ENCODE measurements around the gene RGMB.

The RGMB gene

DNA sequence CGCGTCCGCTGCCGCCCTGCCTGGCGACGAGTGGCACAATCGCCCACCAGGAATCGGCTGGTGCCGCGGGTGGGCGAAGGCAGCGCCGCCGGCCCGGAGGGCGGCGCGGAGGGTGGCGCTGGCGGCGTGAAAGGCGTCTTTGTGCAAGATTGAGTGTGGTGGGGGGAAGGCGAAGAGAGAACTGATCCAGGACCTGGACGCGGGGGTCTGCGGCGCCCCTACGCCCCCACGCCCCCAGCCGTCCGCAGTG is 4.6 kb upstream of the RGMB start:
- DNase-seq, result no peak

DNA sequence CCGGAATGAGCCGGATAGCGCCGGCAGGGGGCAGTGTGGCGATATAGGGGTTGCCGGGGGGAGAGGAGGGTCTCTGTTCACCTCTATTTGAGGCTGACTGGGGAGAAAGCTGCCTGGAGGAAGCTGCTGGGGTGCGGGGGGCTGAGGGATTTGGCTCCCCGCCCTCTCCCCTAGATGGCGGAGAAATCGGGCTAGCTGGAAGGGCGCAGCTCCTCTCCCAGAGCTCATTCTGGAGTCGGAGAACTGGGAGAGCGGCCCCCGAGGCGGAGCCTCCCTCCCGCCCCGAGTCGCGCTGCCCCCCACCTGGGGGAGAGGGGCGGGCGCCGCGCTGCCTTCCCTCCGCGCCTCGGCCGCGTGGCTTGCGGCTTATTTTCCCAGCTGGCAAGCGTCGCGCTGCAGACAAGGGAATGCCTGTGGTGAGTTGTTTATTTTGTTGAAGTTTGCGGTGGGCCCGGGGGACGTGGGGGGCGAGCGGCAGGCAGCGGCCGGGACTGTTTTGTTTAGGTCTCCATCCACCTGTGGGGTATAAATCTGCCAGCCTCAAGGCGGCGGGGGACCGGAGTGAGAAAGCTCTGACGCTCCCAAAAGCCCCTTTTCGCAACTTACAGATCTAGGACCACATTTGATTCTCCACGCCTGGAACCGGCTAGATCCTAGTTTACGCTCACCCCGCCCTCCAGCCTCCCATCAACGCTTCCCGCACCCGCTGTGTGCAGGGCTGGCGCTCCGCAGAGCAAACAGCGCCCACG is 4.1 kb upstream of the RGMB start:
- peak; percentile 10 to 12 for DNase-seq

DNA sequence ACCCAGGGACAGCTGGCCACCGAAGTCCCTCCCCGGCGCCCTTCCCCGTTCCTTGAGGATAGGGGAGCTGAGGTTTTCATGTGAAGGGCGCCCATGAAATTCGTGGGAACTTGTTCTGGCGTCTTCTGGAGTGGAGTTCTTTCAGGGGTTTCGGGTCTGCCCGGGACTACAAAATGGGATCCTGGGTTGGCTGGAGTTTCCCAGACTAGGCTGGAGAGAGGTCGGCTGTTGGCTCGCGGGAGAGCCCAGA is 3.6 kb upstream of the RGMB start:
- DNase-seq, result no peak

DNA sequence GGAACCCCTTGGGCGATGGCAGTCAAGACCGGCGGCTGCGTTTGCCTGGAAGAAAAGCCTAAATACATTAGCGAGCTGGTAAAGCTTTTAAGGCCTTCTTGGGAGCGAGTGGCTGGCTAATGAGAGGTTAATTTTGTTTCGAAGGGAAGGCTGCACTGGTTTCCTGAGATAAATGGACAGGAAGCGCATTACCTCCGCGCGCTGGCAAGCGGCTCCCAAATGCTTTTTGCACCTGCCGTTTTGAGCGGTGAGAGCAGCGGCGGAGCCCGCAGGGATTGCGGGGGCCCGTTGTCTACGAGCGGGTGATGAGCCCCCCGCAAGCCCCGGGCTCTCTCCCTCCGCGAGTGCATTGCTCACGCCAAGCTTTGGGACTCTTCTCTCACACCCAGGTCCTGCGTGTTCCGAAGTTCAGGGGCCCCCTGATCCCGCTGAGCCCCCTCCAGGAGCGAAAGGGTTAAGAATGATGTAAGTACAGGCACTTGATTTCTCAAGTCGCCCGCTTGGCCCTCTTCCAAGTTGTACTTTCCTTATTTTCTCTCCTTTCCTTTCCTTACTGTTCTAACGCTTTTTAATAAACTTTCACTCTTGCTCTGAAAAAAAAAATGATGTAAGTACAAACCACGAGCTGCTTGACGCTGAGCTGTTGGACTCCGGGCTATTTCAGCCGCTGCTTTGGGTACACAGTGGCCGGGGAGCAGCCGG is 3.1 kb upstream of the RGMB start:
- peak; percentile 32 to 63 for DNase-seq

DNA sequence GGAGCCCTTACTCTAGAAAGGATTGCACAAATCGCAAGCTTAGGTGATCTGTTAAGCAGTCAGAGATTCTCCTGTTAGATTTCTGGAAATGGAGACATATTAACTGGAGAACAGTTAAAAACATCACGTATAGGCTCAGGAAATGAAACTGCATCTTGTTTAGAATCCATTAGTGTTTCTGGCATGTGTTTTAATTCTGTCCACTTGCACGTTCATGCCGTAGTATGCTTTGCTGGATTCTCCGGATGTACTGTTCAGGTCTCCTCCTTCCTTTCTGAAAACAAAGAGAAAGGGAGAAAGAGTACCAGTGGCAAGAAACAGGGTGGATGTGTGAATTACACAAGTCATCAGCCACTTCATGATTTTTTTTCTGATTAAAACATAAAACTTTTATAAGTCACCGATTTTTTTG is 2.5 kb upstream of the RGMB start:
- DNase-seq, result peak; percentile 43 to 63

DNA sequence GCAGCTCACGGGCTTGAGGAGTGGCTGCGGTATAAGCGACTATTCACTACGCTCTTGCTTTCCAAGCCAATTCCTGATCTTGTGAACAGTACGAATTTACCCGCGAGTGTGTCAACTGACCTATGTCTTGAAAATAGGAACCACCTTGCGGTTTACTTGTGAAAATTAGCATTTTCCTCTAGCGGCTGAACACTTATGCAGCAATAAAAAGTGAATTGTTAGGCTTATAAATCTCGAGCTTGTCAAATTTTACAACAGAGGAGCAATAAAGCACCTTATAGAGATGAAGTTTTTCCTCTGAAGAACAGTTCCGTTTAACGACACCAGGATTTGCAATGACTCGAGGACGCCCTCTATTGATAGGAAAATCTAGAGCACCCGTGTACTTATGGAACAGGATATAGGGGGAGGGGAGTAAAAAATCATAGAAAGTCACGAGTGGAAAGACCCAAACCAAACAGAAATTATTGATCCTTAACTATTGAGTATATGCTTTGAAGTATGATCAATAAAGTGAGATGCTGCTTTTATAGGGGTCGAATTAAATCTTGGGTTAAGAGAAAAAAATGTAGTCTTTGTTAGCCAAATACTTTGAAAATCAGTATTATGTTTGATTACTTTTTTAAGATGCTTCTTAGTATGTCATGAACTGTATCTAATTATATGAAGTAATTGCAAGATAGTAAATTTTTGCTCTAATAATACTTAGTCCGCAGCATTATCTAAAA is 1.9 kb upstream of the RGMB start:
- peak; percentile 89 to 91 for DNase-seq

DNA sequence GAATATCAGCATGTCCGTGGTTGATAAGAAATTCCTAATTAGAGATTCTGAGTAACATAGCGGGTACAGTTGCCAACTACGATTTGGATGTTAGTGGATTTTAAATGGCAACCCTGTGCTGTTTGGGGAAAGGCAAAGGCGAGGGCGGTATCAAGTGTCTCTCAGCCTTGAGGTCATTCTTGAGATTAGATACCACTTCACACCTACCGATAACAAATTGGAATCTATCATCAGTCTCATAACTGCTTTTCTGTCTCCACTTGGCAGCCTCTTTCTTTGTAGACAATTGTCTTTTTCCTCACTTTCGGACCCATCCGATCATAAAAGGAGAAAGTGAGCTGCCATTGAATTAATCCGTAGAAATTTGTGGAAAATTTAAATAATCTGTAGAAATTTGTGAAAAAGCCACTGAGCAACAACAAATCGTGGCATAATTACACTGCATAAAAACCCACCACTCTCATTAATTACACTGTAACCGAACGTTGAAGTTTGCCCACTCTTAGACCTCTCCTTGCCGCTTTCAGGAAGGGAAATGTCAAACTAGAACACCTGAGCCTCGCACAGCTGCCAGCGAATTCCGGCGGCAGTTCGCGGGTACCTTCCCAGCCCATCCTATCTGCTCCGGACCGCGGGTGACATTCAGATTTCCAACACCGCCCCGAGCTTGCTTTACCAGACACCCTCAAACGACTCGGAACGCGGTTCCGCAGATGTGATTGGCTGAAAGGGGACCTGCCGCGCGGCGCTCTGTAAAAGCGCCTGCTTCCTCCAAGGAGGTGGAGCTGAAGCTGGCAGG is 849 bp upstream of the RGMB start:
- peak; percentile 60 to 61 for DNase-seq

DNA sequence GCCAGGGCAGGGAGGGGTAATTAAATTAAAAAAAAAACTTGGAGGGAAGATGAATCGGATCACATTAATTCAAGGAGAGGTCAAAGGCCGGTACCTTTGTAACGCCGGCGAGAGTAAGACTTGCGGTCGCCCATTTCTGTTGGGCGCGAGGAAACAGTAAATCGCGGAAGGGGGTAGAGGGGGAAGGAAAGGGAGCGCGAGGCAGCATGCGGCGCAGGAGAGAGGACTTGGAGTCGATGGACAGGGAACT is 324 bp upstream of the RGMB start:
- no peak for DNase-seq

DNA sequence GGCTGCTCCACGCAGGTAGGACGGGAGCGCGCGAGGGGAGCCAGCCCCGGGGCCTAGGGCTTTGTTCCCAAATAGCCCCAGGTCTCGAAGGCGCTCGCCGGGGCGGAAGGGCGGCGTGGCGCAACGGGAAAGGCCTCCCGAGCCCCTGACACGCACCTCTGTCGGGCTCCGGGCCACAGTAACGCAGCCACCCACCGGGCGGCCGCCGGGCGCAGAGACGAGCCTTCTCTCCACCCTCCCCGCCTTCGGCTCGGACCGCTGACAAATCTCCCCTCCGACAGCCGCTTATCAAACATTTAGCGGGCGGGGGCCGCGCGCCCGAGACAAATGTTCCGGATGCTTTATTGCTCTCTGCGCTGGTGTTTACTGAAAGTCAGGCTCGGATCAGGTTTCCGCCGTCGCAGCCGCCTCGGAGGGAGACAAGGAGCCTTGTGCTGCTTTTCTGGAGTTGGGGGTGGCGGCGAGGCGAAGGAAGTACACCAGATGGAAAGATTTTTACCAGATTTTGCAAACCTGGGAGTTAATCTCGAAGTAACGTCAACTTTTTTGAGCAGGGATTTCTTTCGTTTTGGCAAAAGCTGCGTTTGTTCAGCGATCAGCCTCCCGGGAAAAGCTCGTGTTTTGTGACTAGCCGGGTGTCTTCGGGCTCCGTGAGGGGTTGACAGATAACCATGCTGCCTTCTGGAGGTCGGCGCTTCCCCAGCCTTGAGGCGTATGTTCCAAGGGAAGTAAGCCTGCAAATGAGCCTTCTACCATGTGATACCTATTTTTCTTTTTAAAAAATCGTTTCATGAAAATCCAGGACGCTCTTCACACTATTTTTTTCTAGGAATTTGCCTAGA is 950 bp downstream of the RGMB start:
- DNase-seq, result peak; percentile 52 to 58

DNA sequence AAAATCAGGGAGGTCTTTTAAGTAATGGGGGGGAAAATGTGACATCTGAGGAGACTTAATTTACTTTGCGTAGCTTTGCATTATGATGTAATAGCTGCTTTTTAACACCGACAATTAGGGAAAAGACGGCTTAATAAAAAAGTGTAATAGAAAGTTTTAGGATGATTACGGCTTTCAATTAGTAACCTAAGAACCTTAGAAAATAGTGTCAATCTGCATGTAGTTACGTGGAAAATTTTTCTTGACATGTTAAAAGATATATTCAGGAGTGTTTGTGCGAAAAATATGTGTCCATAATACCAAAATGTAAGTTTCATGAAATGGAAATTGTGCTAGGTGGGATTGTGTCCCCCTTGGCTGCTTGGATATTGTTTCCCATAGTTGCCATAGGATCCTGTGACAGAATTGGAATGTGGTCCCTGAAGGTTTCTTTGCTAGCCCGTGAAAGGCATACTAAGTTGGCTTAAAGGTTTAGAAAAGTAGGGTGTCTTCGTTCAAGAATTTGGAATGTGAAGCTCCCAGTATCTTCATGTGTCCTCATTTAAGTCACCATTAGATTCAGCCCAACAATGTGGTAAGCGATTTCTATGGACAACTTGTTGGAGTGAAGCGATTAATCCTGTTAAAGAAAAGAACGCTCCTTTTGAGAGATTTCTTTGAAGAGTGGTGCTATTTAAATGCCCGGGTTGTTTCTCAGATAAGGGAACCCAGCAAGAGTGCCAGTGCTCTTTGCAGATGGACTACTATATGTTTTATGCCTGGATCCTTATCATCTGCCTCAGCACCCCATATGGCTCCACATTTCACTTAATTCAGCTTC is 2.0 kb downstream of the RGMB start:
- DNase-seq, result no peak

DNA sequence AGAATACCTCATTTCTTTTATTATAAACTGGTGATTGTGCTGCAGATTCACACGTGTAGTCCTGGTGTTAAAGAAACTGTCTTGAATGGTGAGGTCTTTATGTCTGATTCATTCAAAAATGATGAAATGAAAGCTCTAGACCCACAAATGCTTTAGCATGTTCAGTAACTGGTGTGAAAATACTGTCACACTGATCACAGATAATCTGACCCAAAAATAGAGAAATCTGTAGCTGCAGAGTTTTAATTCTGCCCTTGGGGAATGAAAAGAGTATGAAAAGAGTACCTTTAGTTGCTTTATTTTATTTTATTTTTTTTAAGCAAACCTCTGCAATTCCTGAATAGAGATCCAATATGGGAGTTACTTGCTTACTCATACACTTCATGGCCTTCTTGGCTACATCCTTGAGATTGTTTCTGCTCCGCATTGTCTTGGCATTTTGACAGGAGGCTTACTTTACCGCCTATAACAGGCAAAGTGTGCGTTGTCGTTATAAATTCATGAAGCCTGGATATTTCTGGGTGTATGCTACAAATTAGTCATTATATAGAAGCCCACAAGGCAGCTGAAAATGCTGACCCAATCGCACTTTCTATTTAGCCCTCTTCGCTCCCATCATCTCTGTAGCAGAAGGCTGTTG is 2.7 kb downstream of the RGMB start:
- no peak for DNase-seq

DNA sequence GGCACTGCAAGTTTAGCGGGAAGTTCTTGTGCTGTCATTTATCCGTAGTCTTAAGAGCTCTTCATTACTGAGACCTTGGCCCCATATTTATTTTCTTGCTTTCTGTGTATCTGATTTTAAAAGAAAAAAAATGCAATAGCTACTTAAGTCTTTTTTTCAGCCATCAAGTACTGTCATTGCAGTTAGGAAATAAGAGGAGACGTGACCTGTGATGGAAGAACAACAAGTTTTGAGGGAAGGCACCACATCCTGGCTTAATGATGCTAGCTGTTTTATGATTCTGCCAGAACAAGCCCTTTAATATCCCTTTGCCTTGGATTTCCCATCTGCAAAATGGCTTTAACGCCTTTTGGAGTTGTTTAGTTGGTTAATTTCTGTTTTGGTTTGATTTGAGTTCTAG is 3.8 kb downstream of the RGMB start:
- DNase-seq, result no peak

DNA sequence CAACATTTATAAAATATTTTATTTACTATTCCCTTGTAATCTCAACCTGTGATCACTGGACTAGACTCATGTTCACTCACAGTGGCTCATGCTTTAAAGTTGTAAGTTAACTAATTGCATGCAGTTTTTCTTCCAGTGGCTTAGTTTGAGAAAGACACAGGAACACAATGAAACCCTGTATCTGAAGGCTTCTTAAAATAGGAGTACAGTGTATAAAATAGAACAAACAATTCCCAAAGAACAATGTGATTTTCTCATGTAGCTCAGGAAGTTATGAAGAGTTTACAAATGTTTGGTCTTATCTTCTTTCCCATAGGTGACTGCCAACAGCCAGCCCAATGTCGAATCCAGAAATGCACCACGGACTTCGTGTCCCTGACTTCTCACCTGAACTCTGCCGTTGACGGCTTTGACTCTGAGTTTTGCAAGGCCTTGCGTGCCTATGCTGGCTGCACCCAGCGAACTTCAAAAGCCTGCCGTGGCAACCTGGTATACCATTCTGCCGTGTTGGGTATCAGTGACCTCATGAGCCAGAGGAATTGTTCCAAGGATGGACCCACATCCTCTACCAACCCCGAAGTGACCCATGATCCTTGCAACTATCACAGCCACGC is 5.9 kb downstream of the RGMB start:
- DNase-seq, result no peak

DNA sequence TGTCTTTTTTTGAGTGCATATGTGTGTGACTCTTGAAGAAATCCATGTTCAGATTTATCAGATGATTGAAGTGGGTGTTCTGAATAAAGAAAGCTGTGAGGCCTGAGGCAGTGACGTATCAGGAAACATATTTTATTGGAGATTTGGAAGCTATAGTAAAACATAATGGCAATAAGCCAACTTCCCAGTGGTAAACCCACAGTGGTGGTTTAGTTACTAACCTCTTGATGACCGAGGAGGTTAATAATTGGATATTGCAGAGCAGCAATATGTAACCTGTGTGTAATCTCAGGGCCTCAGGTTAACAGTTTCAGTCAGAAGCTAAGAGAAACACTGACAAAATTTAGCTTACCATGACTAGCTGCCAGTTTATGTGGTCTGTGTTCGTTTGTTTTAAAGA is 6.9 kb downstream of the RGMB start:
- DNase-seq, result no peak

DNA sequence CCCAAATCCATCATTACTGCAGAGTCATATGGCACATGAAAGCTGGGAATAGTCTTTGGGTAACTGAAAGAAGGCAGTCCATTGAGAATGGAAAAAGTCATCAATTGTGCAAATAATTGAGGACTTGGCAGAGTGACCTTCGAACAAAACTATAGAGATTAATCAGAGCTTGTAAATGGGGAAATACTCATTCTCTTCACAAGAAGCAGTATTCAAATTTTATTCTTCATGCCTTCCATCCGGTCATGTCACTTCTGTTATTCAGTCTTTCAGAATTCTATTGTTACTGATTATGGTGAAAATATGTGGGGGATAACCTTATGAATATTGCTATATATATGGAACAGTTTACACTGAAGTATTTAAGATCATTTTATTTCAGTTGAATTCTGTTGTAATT is 8.1 kb downstream of the RGMB start:
- DNase-seq, result no peak

DNA sequence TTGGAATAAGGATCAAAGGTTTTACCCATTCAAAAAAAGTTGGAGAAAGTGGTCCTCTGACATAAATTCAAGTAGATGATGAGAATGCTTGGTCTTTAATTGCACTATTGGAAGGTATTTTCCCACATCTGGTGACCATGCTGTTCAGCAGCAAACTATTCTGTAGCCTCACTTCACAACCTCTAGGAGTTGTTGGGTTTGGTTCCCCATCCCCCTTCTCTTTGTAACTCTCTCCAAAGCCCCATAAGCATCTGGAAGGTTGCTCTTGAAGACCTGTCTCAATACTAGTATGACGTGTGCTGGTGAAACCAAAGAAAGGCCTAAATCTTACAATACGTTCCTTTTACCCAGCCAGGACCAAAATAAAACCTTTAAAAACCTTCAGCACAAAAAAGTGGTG is 8.5 kb downstream of the RGMB start:
- DNase-seq, result no peak

DNA sequence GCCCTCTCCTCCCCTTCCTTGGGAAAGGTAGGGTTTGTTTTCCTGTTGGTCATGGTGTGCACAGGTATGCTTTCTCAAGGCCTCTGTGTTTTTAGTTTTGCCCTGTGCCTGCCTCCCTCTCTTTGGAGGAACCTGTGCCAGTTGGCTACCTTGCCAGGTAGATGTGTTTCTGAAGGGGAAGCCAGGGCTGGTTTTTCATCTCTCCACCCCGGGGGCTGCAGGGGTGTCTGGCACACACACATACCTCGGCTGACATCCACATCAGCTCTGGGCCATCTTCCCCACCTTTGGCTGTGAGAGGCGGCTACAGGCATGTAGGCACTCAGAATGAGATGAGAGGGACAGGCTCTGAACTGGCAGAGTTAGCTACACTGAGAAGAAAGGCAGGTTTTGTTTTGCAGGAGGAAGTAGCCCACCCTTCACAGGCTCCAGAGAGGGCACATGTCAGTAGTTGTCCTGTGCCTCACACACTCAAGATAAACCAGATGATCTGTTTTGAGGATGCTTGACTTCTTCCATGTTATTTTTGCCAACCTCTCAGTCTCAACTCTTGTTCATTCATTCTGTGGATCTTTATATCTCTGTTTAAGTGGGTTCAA is 9.7 kb downstream of the RGMB start:
- DNase-seq, result no peak

DNA sequence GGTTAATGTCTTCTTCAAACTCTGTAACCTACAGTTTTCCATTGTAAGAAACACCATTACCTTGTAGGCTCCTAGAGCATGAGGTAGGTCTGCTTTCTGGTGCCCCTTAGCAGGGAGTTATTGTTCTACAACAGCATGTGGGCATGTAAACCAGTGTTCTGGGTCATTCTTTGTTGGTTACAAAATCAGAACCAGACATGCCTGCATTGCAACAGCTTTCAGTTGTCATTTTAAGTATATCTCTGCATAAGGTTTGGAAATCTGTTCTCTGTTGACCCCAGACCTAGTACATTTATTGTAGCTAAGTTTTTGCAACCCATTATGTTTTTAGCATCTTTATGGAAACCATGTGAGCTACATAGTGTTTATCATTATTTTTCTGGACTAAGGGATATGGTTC is 10.9 kb downstream of the RGMB start:
- no peak for DNase-seq

DNA sequence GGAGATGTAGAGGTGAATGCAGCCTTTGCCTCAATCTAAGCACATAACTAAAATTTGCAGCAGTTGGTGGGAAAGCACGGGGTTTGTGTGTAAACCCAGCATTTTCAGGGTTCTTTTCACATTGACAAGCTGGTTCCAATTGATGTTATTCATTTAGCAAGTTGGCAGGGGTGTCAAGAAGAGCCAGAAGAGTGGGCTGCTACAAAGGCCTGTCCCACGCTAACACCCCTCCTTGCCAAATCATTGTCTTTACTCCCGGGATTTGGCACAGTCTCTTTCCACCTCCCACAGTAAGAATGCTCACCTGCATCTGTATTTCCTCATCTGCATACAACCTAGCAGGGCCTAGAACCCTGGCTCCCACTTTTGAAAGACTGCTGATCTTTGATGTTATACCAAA is 11.8 kb downstream of the RGMB start:
- DNase-seq, result no peak

DNA sequence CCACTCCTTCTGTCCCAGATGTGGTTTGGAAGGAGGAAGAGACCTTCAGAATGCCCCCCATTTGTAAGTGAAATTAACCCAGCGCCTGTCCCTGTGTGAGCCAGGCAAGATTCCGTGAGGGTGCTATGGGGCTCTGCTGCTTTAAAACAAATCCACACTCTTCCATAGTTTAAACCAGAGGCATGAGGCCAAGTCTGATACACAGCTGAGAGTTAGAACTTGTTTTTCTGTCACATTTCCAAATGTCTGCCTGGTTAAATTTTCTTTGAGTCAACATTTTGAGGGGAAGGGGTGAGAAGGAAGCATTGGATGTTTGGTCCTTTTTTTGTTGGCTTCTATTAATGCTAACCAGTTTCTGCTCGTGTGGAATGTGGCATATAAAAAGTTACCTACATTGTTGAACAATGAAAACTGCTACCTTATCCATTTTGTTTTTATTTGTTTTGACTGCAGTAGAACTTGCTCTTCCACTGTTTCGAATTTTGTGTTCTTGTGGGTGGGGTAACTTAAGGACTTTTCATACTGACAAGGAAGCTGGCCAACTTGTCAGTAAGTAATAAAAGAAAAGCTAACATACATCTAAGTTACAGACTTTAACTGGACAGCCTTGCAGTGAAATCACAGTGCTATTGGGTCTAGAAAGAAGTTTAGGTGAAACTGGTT is 12.9 kb downstream of the RGMB start:
- DNase-seq, result no peak

All from Kasumi-1 (cell line).